ENCODE data around the gene LIFR. TPM values are rescaled to one million over a fixed set of nuclear protein-coding genes. Genes with fewer than 3 reads are reported as not detected.

Gene LIFR
- polyA plus RNA-seq, 1 of the 3 experiments (the other 2 are of a cell fraction) = 3.8 TPM

- H3K9me3 ChIP-seq = no peaks in the 10 kb centered on the region
- WGBS (ENCODE audit: low lambda C conversion rate) = 91% methylated on average over 8 of the region's 9 CpGs
- TF ChIP-seq IRF3 (IDR thresholded peaks at IDR 0.05; ENCODE audit: low read depth, low read length) (no peak), GABPA (IDR thresholded peaks at IDR 0.05; ENCODE audit: low read depth) (no peak), MEF2A (IDR thresholded peaks at IDR 0.05; ENCODE audit: borderline replicate concordance, low read depth) (no peak), TEAD4 (IDR thresholded peaks at IDR 0.05; ENCODE audit: borderline replicate concordance, insufficient read depth) (no peak), RXRA (IDR thresholded peaks at IDR 0.05; ENCODE audit: borderline replicate concordance, low read depth) (no peak)
- POLR2A ChIA-PET = no interaction called here
- H3K36me3 ChIP-seq (replicated peaks in 1 of 2; ENCODE audit: control insufficient read depth in 1 of 2, insufficient read depth in 2 of 2, low read length in 1 of 2) = no peaks in the 10 kb centered on the region
- H2AFZ ChIP-seq (ENCODE audit: low read depth) = no peak overlapping the region
- H3F3A ChIP-seq (replicated peaks; ENCODE audit: insufficient read depth) = no peaks in the 10 kb centered on the region
- H3K4me1 ChIP-seq (ENCODE audit: control insufficient read depth in 1 of 2, insufficient read depth in 2 of 2, low read depth in 1 of 2, low read length in 1 of 2) = peaks cover 0 to 5% of the 10 kb centered on the region in 2 experiments; a peak in 1 of 4 replicates
- H3K9me2 ChIP-seq = no peaks in the 10 kb centered on the region
- CTCF ChIA-PET = interaction anchor here (0.9 to 4.1 kb wide), 3 partner anchors 28 to 361 kb away, joined by 3 to 31 read pairs (median 6); no protein-coding TSS in a partner anchor
- H3K4me3 ChIP-seq (ENCODE audit: low read depth in 2 of 2, low read length in 1 of 2) = no peak overlapping the region
- DNase-seq = no peak
- H3K27me3 ChIP-seq (ENCODE audit: insufficient read depth) = no peaks in the 10 kb centered on the region
- H3K9ac ChIP-seq = no peak overlapping the region
- H3K27ac ChIP-seq (ENCODE audit: low read depth in 2 of 2, low read length in 1 of 2) = no peak overlapping the region
- no peaks in the 10 kb centered on the region for H4K20me1 ChIP-seq (ENCODE audit: insufficient read depth)
- no peak overlapping the region for H3K4me2 ChIP-seq
- H3K79me2 ChIP-seq (ENCODE audit: insufficient read depth) = no peaks in the 10 kb centered on the region
Measured at GRCh38 chr5:38448568-38449350, 107.7 kb downstream of the LIFR start.

GRCh38 chr5:38447786-38448185 is 108.7 kb downstream of the LIFR start:
- Histone ChIP-seq H3K79me2 (ENCODE audit: insufficient read depth) (no peaks in the 10 kb centered on the region), H3K27ac (ENCODE audit: low read depth in 2 of 2, low read length in 1 of 2) (no peak overlapping the region), H3K9me2 (no peaks in the 10 kb centered on the region), H3K9ac (no peak overlapping the region), H3K9me3 (no peaks in the 10 kb centered on the region), H4K20me1 (ENCODE audit: insufficient read depth) (no peaks in the 10 kb centered on the region), H3K36me3 (replicated peaks in 1 of 2; ENCODE audit: control insufficient read depth in 1 of 2, insufficient read depth in 2 of 2, low read length in 1 of 2) (no peaks in the 10 kb centered on the region), H3K4me2 (no peak overlapping the region), H3K27me3 (ENCODE audit: insufficient read depth) (no peaks in the 10 kb centered on the region), H3K4me1 (ENCODE audit: control insufficient read depth in 1 of 2, insufficient read depth in 2 of 2, low read depth in 1 of 2, low read length in 1 of 2) (peaks cover 0 to 5% of the 10 kb centered on the region in 2 experiments; a peak in 1 of 4 replicates), H3F3A (replicated peaks; ENCODE audit: insufficient read depth) (no peaks in the 10 kb centered on the region), H3K4me3 (ENCODE audit: low read depth in 2 of 2, low read length in 1 of 2) (no peak overlapping the region), H2AFZ (ENCODE audit: low read depth) (no peak overlapping the region)
- ChIA-PET POLR2A (no interaction called here), CTCF (interaction anchor here (0.9 to 4.1 kb wide), 3 partner anchors 27 to 362 kb away, joined by 3 to 31 read pairs (median 10); no protein-coding TSS in a partner anchor)
- TF ChIP-seq FOXJ3 (CRISPR knock-in tag; IDR thresholded peaks at IDR 0.05) (no peak), MAX (IDR thresholded peaks at IDR 0.05; ENCODE audit: low read depth) (no peak), RXRA (IDR thresholded peaks at IDR 0.05; ENCODE audit: borderline replicate concordance, low read depth) (no peak), FOSL2 (IDR thresholded peaks at IDR 0.05; ENCODE audit: borderline replicate concordance, low read depth) (no peak), CHD2 (IDR thresholded peaks at IDR 0.05; ENCODE audit: low read length, partially characterized antibody) (no peak), EP300 (IDR thresholded peaks at IDR 0.05; ENCODE audit: borderline replicate concordance in 1 of 2, low read depth in 1 of 2, low read length in 1 of 2) (no peak), GATA2 (CRISPR knock-in tag; IDR thresholded peaks at IDR 0.05) (no peak), SIN3A (IDR thresholded peaks at IDR 0.05; ENCODE audit: borderline replicate concordance, low read depth, low read length) (no peak), RAD21 (IDR thresholded peaks at IDR 0.05; ENCODE audit: low read length) (no peak), USF1 (IDR thresholded peaks at IDR 0.05; ENCODE audit: borderline replicate concordance, low read depth) (no peak), TAF1 (IDR thresholded peaks at IDR 0.05; ENCODE audit: borderline replicate concordance, low read depth, low read length) (no peak), CTCF (IDR thresholded peaks at IDR 0.05) (no peak), USF2 (IDR thresholded peaks at IDR 0.05; ENCODE audit: borderline replicate concordance, low read depth, low read length) (no peak), NFIC (IDR thresholded peaks at IDR 0.05; ENCODE audit: borderline replicate concordance) (no peak)
- 87% methylated on average over 5 of the region's 5 CpGs for WGBS (ENCODE audit: low lambda C conversion rate)
- no peak for DNase-seq

Measured in SK-N-SH (cell line).